HL-60 (cell line): ENCODE results near the gene AP1M2.
A peak's percentile ranks its signal among the peaks of the same experiment; 100 is the strongest.

Source experiments
- DNase-seq, 2 experiments: peaks; one replicate each; pipeline ENCODE4 v3.0.0-alpha.2; 2010 to 2020; ENCODE audit warnings: low read depth in 1 of 2, low spot score in 1 of 2
- H3K27ac ChIP-seq: fragments of 250-450 bp; sonication (Bioruptor Pico); replicated peaks from 2 replicates; pipeline ENCODE4 v1.5.1; 2020; ENCODE audit warnings: mild to moderate bottlenecking, moderate library complexity
- H3K27me3 ChIP-seq: fragments of 250-450 bp; sonication (Bioruptor Pico); 2 replicates; pipeline ENCODE4 v1.5.1; 2021; ENCODE audit warnings: mild to moderate bottlenecking, moderate library complexity; ENCODE audit not compliant: insufficient read depth, poor library complexity, severe bottlenecking
- H3K4me3 ChIP-seq: replicated peaks from 2 replicates; pipeline ENCODE4 v1.5.1; 2011; ENCODE audit warnings: mild to moderate bottlenecking, control low read depth, low read length; ENCODE audit not compliant: insufficient read depth
- GABPA ChIP-seq: IDR thresholded peaks from 2 replicates; pipeline ENCODE4 v1.6.1; 2012; ENCODE audit warnings: low read depth
- POLR2AphosphoS5 ChIP-seq: IDR thresholded peaks from 2 replicates; pipeline ENCODE4 v1.6.1; 2012; ENCODE audit warnings: low read depth
- SPI1 ChIP-seq: IDR thresholded peaks from 2 replicates; pipeline ENCODE4 v1.6.1; 2012; ENCODE audit warnings: low read depth, mild to moderate bottlenecking, borderline replicate concordance
- TF ChIP-seq, protein P1 (sequence below): IDR thresholded peaks from 2 replicates; pipeline ENCODE4 v1.6.1; 2012; ENCODE audit warnings: low read depth; ENCODE audit not compliant: insufficient replicate concordance
- TF ChIP-seq, protein P2 (sequence below): IDR thresholded peaks from one replicate; pipeline ENCODE4 v1.5.1; 2011; ENCODE audit warnings: low read length, control low read depth, inconsistent platforms; ENCODE audit not compliant: insufficient read depth

The AP1M2 gene

DNA sequence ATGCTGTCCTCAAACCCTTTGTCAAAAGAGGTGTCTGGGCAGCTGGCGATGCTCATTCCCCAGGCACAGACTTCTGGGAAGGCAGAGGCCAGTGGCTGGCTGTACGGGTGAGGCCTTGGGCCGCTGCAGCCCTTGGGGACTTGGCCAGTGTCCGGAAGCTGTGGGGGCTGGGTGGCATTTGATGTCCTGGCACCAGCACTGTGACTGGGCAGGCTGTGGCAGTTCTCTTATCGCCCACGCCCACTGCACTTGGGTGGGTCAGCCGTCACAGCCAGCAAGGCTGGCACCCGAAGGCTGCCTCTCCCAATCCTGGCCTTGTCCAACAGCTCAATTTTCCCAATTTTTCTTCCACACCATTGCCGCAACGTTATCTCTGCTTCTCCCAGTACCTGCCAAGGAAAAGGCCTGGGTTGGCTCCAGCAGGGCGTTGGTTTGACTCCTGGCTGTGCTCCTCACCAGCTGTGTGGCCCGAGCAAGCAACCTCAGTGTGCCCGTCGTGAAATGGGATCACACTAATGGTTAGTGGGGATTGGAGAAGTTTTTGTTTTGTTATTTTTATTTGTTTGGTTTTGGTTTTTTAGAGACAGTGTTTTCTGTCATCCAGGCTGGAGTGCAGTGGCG lies 25.5 kb upstream of the AP1M2 start:
- no peaks in the 10 kb centered on the region for H3K27me3 ChIP-seq
- TF ChIP-seq, protein P1, sequence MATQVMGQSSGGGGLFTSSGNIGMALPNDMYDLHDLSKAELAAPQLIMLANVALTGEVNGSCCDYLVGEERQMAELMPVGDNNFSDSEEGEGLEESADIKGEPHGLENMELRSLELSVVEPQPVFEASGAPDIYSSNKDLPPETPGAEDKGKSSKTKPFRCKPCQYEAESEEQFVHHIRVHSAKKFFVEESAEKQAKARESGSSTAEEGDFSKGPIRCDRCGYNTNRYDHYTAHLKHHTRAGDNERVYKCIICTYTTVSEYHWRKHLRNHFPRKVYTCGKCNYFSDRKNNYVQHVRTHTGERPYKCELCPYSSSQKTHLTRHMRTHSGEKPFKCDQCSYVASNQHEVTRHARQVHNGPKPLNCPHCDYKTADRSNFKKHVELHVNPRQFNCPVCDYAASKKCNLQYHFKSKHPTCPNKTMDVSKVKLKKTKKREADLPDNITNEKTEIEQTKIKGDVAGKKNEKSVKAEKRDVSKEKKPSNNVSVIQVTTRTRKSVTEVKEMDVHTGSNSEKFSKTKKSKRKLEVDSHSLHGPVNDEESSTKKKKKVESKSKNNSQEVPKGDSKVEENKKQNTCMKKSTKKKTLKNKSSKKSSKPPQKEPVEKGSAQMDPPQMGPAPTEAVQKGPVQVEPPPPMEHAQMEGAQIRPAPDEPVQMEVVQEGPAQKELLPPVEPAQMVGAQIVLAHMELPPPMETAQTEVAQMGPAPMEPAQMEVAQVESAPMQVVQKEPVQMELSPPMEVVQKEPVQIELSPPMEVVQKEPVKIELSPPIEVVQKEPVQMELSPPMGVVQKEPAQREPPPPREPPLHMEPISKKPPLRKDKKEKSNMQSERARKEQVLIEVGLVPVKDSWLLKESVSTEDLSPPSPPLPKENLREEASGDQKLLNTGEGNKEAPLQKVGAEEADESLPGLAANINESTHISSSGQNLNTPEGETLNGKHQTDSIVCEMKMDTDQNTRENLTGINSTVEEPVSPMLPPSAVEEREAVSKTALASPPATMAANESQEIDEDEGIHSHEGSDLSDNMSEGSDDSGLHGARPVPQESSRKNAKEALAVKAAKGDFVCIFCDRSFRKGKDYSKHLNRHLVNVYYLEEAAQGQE, result no peak
- TF ChIP-seq POLR2AphosphoS5, result no peak
- TF ChIP-seq SPI1, result no peak
- no peak for TF ChIP-seq GABPA
- TF ChIP-seq, protein P2, sequence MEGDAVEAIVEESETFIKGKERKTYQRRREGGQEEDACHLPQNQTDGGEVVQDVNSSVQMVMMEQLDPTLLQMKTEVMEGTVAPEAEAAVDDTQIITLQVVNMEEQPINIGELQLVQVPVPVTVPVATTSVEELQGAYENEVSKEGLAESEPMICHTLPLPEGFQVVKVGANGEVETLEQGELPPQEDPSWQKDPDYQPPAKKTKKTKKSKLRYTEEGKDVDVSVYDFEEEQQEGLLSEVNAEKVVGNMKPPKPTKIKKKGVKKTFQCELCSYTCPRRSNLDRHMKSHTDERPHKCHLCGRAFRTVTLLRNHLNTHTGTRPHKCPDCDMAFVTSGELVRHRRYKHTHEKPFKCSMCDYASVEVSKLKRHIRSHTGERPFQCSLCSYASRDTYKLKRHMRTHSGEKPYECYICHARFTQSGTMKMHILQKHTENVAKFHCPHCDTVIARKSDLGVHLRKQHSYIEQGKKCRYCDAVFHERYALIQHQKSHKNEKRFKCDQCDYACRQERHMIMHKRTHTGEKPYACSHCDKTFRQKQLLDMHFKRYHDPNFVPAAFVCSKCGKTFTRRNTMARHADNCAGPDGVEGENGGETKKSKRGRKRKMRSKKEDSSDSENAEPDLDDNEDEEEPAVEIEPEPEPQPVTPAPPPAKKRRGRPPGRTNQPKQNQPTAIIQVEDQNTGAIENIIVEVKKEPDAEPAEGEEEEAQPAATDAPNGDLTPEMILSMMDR, result no peak
- DNase-seq, result no peak
- no peak overlapping the region for H3K4me3 ChIP-seq
- no peak overlapping the region for H3K27ac ChIP-seq

DNA sequence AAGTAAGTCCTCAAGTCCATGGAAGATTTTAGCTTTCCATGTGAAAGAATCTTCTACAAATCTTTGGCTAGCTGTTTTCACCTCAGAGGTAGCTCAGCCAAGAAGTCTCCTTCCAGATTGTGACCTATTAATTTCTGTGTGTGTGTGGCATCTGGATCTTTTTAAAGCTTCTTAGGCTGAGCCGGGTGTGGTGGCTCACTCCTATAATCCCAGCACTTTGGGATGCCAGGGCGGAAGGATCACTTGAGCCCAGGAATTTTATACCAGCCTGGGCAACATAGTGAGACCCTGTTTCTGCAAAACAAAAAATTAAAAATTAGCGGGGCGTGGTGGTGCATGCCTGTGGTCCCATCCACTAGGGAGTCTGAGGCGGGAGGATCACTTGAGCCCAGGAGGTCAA lies 24.8 kb upstream of the AP1M2 start:
- H3K4me3 ChIP-seq, result no peak overlapping the region
- no peaks in the 10 kb centered on the region for H3K27me3 ChIP-seq
- DNase-seq, result no peak
- no peak overlapping the region for H3K27ac ChIP-seq
- TF ChIP-seq, protein P1, result no peak
- TF ChIP-seq, protein P2, result no peak
- TF ChIP-seq POLR2AphosphoS5 (no peak), SPI1 (no peak), GABPA (no peak)

DNA sequence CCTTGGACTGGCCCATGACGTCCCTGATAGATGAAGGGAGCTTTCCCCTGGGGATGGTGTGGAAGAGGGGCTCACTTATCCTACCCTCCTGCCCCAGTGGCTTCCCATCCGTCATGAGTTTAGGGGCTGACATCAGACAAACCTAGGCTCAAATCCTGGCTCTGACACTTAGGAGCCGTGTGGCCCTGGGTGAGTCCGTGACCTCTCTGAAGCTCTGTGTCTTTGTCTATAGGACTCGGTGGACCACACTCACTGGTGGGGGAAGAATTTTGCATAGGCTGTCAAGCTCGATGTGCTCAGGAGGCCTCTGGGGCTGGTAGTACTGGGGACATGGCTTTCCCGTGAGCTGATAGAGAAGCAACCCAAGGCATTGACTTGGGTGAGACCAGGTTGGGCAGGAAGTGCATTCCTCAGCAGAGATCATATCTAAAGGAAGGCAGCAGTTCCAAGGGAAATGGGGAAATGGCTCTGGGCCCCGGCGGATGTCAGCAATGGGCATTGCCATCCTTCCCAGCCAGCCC lies 17.4 kb upstream of the AP1M2 start:
- Histone ChIP-seq H3K27me3 (no peaks in the 10 kb centered on the region), H3K27ac (peak overlapping the region; percentile 79), H3K4me3 (no peak overlapping the region)
- TF ChIP-seq SPI1, result peak; percentile 40; the same call in 1 of the 2 replicates
- TF ChIP-seq, protein P2, result no peak
- no peak for TF ChIP-seq GABPA
- DNase-seq, result peak in 1 of 2 experiments; percentile 39
